CD14-positive monocyte (primary cell): ENCODE measurements around the gene RALGAPB. TPM values are rescaled to one million over a fixed set of nuclear protein-coding genes. Genes with fewer than 3 reads are reported as not detected.
"Not testable (repeated sequence)": the region's sequence is repeated elsewhere in the genome, so short reads cannot be mapped to it uniquely, and the experiment has no call there.

Experiments used
- DNase-seq, 3 donors: peaks; one replicate each; pipeline ENCODE4 v3.0.0-alpha.2; 2011 to 2022
- H2AFZ ChIP-seq: 2 replicates; pipeline ENCODE4 v1.6.0; 2012; ENCODE audit warnings: mild to moderate bottlenecking, low read depth, low read length, inconsistent platforms; ENCODE audit not compliant: insufficient read depth, poor library complexity, severe bottlenecking
- H3K27ac ChIP-seq, 2 donors: 1 replicate in 1 of 2; 2 replicates in 1 of 2; pipeline ENCODE4 v1.5.1; 2012 to 2013; ENCODE audit warnings: low read length in 2 of 2, control low read depth in 1 of 2, inconsistent platforms in 1 of 2, low read depth in 1 of 2, mild to moderate bottlenecking in 1 of 2
- H3K27me3 ChIP-seq, 2 donors: one replicate each; pipeline versions ENCODE4 v1.6.0 to v1.6.1; 2011 to 2013; ENCODE audit warnings: low read length in 2 of 2; ENCODE audit not compliant: control insufficient read depth in 2 of 2, insufficient read depth in 2 of 2
- H3K36me3 ChIP-seq, 2 donors: replicated peaks in 1 of 2; 1 replicate in 1 of 2; 2 replicates in 1 of 2; pipeline versions ENCODE4 v1.5.1 to v1.6.1; 2012 to 2013; ENCODE audit warnings: low read length in 2 of 2, control low read depth in 1 of 2, inconsistent platforms in 1 of 2, mild to moderate bottlenecking in 1 of 2; ENCODE audit not compliant: insufficient read depth in 2 of 2, control insufficient read depth in 1 of 2
- H3K4me1 ChIP-seq, 2 donors: 1 replicate in 1 of 2; 2 replicates in 1 of 2; pipeline versions ENCODE4 v1.5.1 to v1.6.1; 2012 to 2013; ENCODE audit warnings: low read length in 2 of 2, control low read depth in 1 of 2, inconsistent platforms in 1 of 2, mild to moderate bottlenecking in 1 of 2, moderate library complexity in 1 of 2; ENCODE audit not compliant: insufficient read depth in 2 of 2, control insufficient read depth in 1 of 2
- H3K4me2 ChIP-seq: replicated peaks from 2 replicates; pipeline ENCODE3; 2012; ENCODE audit warnings: low read length, moderate library complexity, mild to moderate bottlenecking; ENCODE audit not compliant: poor library complexity, severe bottlenecking; ENCODE audit errors: extremely low read depth
- H3K4me3 ChIP-seq, 3 experiments: fragments of 200-600 bp in 1 of 3; sonication (generic) in 1 of 3; replicated peaks in 1 of 3; 1 replicate in 2 of 3; 2 replicates in 1 of 3; pipeline ENCODE4 v1.5.1; 2011 to 2013; ENCODE audit warnings: low read length in 3 of 3, mild to moderate bottlenecking in 3 of 3, control low read depth in 2 of 3, low read depth in 2 of 3, inconsistent platforms in 1 of 3, moderate library complexity in 1 of 3
- H3K79me2 ChIP-seq: 2 replicates; pipeline ENCODE4 v1.6.0; 2012; ENCODE audit warnings: mild to moderate bottlenecking, control low read depth, inconsistent platforms, low read length, moderate library complexity; ENCODE audit not compliant: insufficient read depth
- H3K9ac ChIP-seq: 2 replicates; pipeline ENCODE4 v1.6.0; 2017; ENCODE audit warnings: low read length, mild to moderate bottlenecking; ENCODE audit not compliant: insufficient read depth, poor library complexity, severe bottlenecking
- H3K9me3 ChIP-seq, 2 donors: replicated peaks in 1 of 2; 1 replicate in 1 of 2; 2 replicates in 1 of 2; pipeline versions ENCODE4 v1.5.1 to v1.6.1; 2012 to 2013; ENCODE audit warnings: low read length in 2 of 2, control low read depth in 1 of 2; ENCODE audit not compliant: control insufficient read depth in 1 of 2, insufficient read depth in 1 of 2
- H4K20me1 ChIP-seq: 2 replicates; pipeline ENCODE4 v1.6.0; 2012; ENCODE audit warnings: mild to moderate bottlenecking, low read length, control low read depth, moderate library complexity; ENCODE audit not compliant: insufficient read depth
- H3K27ac Mint-ChIP-seq, 7 donors: one replicate each; pipeline ENCODE4 v1.8.0; 2020; ENCODE audit warnings: mild to moderate bottlenecking in 7 of 7, mixed read lengths in 7 of 7, moderate library complexity in 6 of 7, inconsistent platforms in 2 of 7
- H3K27me3 Mint-ChIP-seq, 3 donors: one replicate each; pipeline ENCODE4 v1.8.0; 2021 to 2022; ENCODE audit warnings: low read depth in 3 of 3, mild to moderate bottlenecking in 3 of 3, mixed read lengths in 3 of 3, moderate library complexity in 3 of 3, inconsistent platforms in 1 of 3
- H3K36me3 Mint-ChIP-seq, 2 donors: one replicate each; pipeline ENCODE4 v1.8.0; 2020; ENCODE audit warnings: mixed read lengths in 2 of 2, inconsistent platforms in 1 of 2, mild to moderate bottlenecking in 1 of 2
- H3K4me1 Mint-ChIP-seq: one replicate; pipeline ENCODE4 v1.8.0; 2020; ENCODE audit warnings: mild to moderate bottlenecking, mixed read lengths
- H3K4me3 Mint-ChIP-seq, 2 donors: one replicate each; pipeline ENCODE4 v1.8.0; 2020; ENCODE audit warnings: mild to moderate bottlenecking in 2 of 2, mixed read lengths in 2 of 2, moderate library complexity in 1 of 2
- H3K9me3 Mint-ChIP-seq, 7 donors: one replicate each; pipeline ENCODE4 v1.8.0; 2020 to 2022; ENCODE audit warnings: mixed read lengths in 7 of 7, mild to moderate bottlenecking in 6 of 7, moderate library complexity in 6 of 7, inconsistent platforms in 2 of 7
- WGBS: methylation state at CpG from one replicate; pipeline ENCODE4 v1.1.5; 2013; ENCODE audit warnings: missing lambda C conversion rate; ENCODE audit not compliant: insufficient coverage; 5-methylcytosine and 5-hydroxymethylcytosine counted together
- intact Hi-C, 2 donors: fragments of 100-400 bp; cut with micrococcal nuclease; formaldehyde crosslinking; loops; one replicate each; pipeline versions ENCODE4 v1.15.0 to v1.15.1; 2023
- polyA plus RNA-seq, 3 donors: library from polyadenylated mRNA; depleted of rRNA in 1 of 3; unstranded in 2 of 3; stranded (reverse) in 1 of 3; fragments of 300-500 nt in 2 of 3; fragments of >200 nt in 1 of 3; fragmentation: Illumina TruSeq in 2 of 3; gene quantifications; 1 replicate in 2 of 3; 2 replicates in 1 of 3; pipeline ENCODE4 v1.2.3, GENCODE V29; 2012 to 2021
- TF ChIP-seq, protein P1 (sequence below): fragments of 200-600 bp; IDR thresholded peaks from one replicate; pipeline ENCODE4 v1.8.0; 2022; ENCODE audit warnings: antibody characterized with exemption, mild to moderate bottlenecking

Gene RALGAPB
- polyA plus RNA-seq, 3 donors = 4.7 to 15.5 (median 6.1) TPM

DNA sequence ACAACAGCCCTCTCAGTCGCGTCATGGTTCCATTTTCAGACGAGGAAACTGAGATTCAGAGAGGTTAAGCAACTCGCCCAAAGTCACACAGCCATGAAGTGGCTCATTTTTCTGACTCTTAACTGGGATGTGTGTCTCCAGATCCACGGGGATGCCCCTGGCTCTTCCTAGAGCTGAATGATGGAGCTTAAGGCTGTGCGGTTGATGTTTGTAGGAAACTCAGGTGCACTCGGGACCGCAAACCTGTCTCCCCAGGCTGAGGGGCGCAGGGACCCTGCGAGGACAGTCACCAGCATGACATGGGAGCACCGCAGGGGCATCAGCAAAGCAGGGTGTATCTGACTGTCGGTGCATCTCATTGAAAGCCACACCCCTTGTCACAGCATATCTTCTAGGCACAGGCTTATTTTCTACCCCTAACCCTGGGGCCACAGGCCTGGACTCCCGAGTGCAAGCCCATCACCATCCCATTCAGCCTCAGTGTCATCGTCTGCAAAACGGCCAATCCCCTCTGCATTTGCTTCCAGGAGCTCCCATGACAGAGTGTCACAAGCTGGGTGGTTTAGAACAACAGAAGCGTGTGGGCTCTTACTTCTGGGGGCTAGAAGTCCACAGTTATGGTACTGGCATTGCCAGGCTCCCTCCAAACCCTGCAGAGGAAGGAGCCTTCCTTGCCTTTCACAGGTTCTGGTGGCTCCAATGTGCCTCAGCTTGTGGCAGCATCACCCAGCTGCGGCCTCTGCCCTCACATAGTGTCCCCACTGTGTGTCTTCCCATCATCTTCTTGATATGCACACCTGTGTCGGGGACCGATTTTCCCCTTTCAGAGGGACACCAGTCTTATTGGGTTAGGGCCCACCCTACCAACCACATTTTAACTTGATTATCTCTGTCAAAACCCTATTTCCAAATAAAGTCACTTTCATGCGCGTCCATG, 119.1 kb downstream of the RALGAPB start:
- WGBS = 92% methylated on average over 17 of the region's 21 CpGs
- no peak overlapping the region for H3K9ac ChIP-seq
- no peaks in the 10 kb centered on the region for H4K20me1 ChIP-seq
- intact Hi-C loops = no loop called here
- H3K36me3 Mint-ChIP-seq = no peaks in the 10 kb centered on the region
- no peak overlapping the region for H3K4me2 ChIP-seq
- no peaks in the 10 kb centered on the region for H3K9me3 ChIP-seq
- TF ChIP-seq, protein P1, sequence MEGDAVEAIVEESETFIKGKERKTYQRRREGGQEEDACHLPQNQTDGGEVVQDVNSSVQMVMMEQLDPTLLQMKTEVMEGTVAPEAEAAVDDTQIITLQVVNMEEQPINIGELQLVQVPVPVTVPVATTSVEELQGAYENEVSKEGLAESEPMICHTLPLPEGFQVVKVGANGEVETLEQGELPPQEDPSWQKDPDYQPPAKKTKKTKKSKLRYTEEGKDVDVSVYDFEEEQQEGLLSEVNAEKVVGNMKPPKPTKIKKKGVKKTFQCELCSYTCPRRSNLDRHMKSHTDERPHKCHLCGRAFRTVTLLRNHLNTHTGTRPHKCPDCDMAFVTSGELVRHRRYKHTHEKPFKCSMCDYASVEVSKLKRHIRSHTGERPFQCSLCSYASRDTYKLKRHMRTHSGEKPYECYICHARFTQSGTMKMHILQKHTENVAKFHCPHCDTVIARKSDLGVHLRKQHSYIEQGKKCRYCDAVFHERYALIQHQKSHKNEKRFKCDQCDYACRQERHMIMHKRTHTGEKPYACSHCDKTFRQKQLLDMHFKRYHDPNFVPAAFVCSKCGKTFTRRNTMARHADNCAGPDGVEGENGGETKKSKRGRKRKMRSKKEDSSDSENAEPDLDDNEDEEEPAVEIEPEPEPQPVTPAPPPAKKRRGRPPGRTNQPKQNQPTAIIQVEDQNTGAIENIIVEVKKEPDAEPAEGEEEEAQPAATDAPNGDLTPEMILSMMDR = no peak
- H3K27me3 Mint-ChIP-seq = peaks cover 2 to 4% (median 4%) of the 10 kb centered on the region in 3 donors
- H2AFZ ChIP-seq = no peak overlapping the region
- no peaks in the 10 kb centered on the region for H3K4me1 ChIP-seq
- no peak overlapping the region for H3K4me3 Mint-ChIP-seq
- no peaks in the 10 kb centered on the region for H3K36me3 ChIP-seq
- no peak overlapping the region for H3K4me3 ChIP-seq
- no peaks in the 10 kb centered on the region for H3K27me3 ChIP-seq
- H3K27ac Mint-ChIP-seq = no peak overlapping the region
- no peaks in the 10 kb centered on the region for H3K79me2 ChIP-seq
- H3K27ac ChIP-seq = no peak overlapping the region
- H3K9me3 Mint-ChIP-seq = no peaks in the 10 kb centered on the region
- no peaks in the 10 kb centered on the region for H3K4me1 Mint-ChIP-seq
- no peak for DNase-seq

DNA sequence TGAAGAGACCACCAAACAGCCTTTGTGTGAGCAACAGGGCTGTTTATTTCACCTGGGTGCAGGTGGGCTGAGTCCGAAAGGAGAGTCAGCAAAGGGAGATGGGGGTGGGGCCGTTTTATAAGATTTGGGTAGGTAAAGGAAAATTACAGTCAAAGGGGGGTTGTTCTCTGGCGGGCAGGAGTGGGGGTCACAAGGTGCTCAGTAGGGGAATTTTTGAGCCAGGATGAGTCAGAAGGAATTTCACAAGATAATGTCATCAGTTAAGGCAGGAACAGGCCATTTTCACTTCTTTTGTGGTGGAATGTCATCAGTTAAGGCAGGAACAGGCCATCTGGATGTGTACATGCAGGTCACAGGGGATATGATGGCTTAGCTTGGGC, 119.8 kb downstream of the RALGAPB start:
- H3K4me2 ChIP-seq, H3K27ac Mint-ChIP-seq, H3K27me3 Mint-ChIP-seq, H2AFZ ChIP-seq, H3K9me3 Mint-ChIP-seq, H3K36me3 ChIP-seq, DNase-seq, H4K20me1 ChIP-seq, H3K4me1 Mint-ChIP-seq, H3K4me3 Mint-ChIP-seq, intact Hi-C loops, H3K9me3 ChIP-seq, H3K36me3 Mint-ChIP-seq, H3K9ac ChIP-seq, H3K4me3 ChIP-seq, H3K79me2 ChIP-seq, H3K27ac ChIP-seq, H3K4me1 ChIP-seq, H3K27me3 ChIP-seq: not testable (repeated sequence)
- 100% methylated on average over 1 of the region's 3 CpGs for WGBS

DNA sequence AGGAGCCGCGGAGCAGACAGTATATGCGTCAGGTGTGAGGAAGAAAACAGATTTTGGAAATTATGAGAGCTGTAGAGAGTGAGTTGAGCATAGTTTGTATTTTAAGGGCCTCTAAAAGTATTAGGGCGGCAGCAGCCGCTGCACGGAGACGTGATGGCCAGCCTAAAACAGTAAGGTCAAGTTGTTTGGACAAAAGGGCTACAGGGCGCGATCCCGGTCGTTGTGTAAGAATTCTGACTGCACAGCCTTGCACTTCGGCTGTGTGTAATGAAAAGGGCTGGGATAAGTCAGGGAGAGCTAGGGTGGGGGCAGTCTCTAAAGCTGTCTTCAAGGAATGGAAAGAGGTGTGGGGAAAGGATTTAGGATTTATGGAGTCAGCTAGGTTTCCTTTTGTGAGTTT, 121.6 kb downstream of the RALGAPB start:
- H3K4me3 ChIP-seq, H4K20me1 ChIP-seq, DNase-seq, H3K79me2 ChIP-seq, H3K9ac ChIP-seq, H3K4me2 ChIP-seq, H3K4me3 Mint-ChIP-seq, H3K27ac Mint-ChIP-seq, H3K4me1 ChIP-seq, H3K36me3 ChIP-seq, intact Hi-C loops, H2AFZ ChIP-seq, H3K9me3 ChIP-seq, H3K36me3 Mint-ChIP-seq, H3K4me1 Mint-ChIP-seq, H3K9me3 Mint-ChIP-seq, H3K27ac ChIP-seq, H3K27me3 ChIP-seq: not testable (repeated sequence)
- 98% methylated on average over 12 of the region's 12 CpGs for WGBS
- H3K27me3 Mint-ChIP-seq = peaks cover 10 to 14% (median 13%) of the 10 kb centered on the region in 3 donors

DNA sequence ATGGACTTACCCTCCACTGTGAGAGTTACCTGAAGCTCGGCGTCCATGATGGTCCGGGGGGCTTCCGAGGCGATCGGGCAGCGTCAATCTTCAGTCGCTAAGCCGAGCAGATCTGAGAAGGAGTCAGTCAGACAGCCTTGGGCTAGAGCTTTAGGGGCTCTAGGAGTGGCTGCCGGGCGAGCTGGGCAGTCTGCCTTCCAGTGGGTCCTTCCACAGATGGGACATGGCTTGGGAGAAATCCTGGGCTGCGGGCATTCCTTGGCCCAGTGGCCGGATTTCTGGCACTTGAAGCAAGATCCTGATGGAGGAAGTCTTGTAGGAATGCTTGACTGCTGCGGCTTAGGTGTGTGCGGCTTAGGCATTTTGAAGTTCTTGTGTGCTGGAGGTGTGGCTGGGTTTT, 123.2 kb downstream of the RALGAPB start:
- H3K79me2 ChIP-seq, H3K4me2 ChIP-seq, H3K9me3 Mint-ChIP-seq, DNase-seq, H3K27ac Mint-ChIP-seq, H3K27ac ChIP-seq, H3K9ac ChIP-seq, H3K4me1 Mint-ChIP-seq, H3K4me3 Mint-ChIP-seq, H3K36me3 Mint-ChIP-seq, H3K36me3 ChIP-seq, H3K4me3 ChIP-seq, H3K9me3 ChIP-seq, intact Hi-C loops, H3K4me1 ChIP-seq, H4K20me1 ChIP-seq, H2AFZ ChIP-seq: not testable (repeated sequence)
- WGBS = 92% methylated on average over 10 of the region's 15 CpGs
- peaks cover 17 to 28% (median 24%) of the 10 kb centered on the region in 3 donors for H3K27me3 Mint-ChIP-seq
- peaks cover 3 to 12% of the 10 kb centered on the region in 2 donors for H3K27me3 ChIP-seq
